GM12874 (cell line): ENCODE data around the gene OSBPL8.

Source experiments
- TF ChIP-seq, protein P1 (sequence below): IDR thresholded peaks from 2 replicates; pipeline ENCODE4 v1.5.1; 2011; ENCODE audit warnings: low read depth, mild to moderate bottlenecking, control low read depth, low read length, moderate library complexity; ENCODE audit not compliant: insufficient read depth

The OSBPL8 gene

DNA sequence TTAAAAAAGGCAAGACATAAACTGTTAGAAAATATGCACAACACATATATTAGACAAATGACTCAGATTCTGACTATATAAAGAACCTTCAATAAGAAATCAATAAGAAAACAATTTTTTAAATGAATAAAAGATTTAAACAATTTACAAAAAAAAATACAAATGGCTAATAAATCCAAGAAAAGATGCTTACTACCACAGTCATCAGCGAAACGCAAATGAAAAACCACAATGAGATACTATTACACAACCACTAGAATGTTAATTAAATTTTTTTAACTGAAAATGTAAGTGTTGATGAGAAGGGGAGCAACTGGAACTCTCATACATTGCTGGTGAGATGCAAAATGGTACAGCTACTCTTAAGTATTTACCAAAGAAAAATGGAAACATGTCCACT is 24.4 kb downstream of the OSBPL8 start:
- TF ChIP-seq, protein P1, sequence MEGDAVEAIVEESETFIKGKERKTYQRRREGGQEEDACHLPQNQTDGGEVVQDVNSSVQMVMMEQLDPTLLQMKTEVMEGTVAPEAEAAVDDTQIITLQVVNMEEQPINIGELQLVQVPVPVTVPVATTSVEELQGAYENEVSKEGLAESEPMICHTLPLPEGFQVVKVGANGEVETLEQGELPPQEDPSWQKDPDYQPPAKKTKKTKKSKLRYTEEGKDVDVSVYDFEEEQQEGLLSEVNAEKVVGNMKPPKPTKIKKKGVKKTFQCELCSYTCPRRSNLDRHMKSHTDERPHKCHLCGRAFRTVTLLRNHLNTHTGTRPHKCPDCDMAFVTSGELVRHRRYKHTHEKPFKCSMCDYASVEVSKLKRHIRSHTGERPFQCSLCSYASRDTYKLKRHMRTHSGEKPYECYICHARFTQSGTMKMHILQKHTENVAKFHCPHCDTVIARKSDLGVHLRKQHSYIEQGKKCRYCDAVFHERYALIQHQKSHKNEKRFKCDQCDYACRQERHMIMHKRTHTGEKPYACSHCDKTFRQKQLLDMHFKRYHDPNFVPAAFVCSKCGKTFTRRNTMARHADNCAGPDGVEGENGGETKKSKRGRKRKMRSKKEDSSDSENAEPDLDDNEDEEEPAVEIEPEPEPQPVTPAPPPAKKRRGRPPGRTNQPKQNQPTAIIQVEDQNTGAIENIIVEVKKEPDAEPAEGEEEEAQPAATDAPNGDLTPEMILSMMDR: no peak

DNA sequence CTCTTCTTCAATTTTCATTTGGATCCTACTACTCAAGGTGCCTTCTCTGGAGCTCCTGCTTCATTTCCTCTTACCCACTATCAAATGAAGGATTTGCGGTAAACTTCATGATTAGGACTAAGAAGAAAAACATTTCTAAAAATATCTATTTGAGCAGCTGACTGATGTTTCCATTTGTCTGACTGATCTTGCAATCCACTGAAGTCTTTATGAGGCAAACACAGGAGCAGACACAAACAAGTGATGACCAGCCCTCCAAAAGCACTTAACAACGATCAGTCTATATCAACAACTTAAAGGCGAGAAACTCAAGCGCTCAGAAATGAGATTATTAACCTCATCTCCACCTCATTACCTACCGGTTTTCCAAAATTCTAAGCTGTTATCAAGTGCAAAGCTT is 26.2 kb downstream of the OSBPL8 start:
- TF ChIP-seq, protein P1: no peak

DNA sequence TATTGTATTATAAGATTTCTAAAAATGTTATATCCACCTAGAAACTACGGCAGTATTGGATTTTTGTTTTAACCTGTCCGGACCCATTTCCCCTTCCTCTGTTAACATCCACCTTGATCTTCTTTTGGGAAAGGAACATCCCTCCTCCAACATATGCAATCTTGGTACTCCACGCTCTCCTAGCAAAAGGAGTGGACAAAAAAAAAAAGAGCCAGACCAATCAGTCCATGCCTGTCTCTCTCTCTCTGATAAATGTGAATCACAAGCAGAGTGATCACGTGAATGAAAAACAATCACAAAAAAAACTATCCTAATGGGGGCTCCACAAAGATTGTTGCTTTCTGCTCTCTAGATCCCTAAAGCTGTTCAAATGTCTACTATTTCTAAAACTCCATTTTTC is 27.1 kb downstream of the OSBPL8 start:
- TF ChIP-seq, protein P1: no peak

DNA sequence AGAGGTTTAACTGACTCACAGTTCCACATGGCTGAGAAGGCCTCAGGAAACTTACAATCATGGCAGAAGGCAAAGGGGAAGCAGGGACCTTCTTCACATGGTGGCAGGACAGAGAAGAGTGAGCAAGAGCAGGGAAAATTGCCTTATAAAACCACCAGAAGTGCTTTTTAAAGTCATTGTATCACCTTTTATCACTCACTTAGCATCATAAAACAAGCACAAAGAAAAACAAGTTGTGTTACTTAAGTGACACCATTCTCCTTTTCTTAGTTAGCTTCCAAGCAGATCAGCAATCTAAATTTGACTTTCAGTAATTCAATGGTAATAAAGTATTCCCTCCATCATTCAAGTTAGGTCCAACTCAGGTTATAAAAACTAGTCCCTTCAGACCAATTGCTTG is 28.5 kb downstream of the OSBPL8 start:
- TF ChIP-seq, protein P1: no peak

DNA sequence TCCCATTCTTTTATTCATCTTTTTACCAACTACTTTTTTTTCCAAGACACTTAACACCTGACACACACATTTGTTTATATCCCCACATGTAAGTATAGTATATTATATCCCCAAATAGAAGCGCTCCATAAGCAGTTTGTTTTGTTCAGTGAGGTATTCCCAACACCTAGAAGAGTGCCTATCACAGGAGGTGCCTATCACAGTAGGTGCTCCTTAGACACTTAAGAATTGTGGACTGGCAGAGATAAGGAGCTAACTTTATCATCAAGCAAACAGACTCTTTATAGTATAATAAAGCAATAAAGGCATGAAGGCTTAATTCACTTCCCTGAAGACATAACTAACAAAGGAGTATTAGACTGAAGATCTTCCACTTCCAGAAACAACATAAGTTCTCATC is 29.1 kb downstream of the OSBPL8 start:
- TF ChIP-seq, protein P1: no peak

- TF ChIP-seq, protein P1: no peak
Measured at GRCh38 chr12:76529226-76529918, 30.2 kb downstream of the OSBPL8 start.

- TF ChIP-seq, protein P1: no peak
Measured at GRCh38 chr12:76523408-76523807, 36.2 kb downstream of the OSBPL8 start.
